Upper lobe of left lung (tissue), 4 donors: Measurements from ENCODE around the gene TP53BP1.

Experiments
- EP300 ChIP-seq, 4 donors: sonication (generic); formaldehyde crosslinking; IDR thresholded peaks; one replicate each; pipeline ENCODE4 v1.5.1; 2017; ENCODE audit warnings: antibody characterized with exemption in 4 of 4, control low read depth in 2 of 4
- POLR2AphosphoS5 ChIP-seq, 2 donors: sonication (generic); formaldehyde crosslinking; IDR thresholded peaks; one replicate each; pipeline ENCODE4 v1.5.1; 2017; ENCODE audit warnings: antibody characterized with exemption in 2 of 2
- TF ChIP-seq, protein P1 (sequence below), 6 experiments: fragments of 450-650 bp in 4 of 6; fragments of 200-600 bp in 2 of 6; sonication (generic) in 2 of 6; IDR thresholded peaks; one replicate each; pipeline ENCODE4 v1.5.1; 2016 to 2019; ENCODE audit warnings: antibody characterized with exemption in 6 of 6

DNA sequence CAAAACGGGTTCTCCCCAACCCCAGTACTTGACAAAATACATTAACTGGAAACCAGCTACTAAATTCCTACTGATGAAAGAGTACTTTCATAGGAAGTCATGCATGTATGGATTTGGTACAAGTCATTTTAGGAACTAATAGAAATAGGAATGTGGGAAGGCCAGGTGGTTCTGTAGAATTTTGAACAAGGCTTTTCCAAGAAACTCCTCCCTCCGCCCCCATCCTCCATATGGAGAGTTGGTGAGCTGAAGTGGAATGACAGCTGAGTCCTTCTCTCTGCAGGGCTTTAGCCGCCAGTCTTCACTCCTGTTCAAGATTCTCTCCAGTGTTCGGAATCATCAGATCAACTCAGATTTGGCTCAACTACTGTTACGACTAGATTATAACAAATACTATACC, 88.8 kb downstream of the TP53BP1 start:
- TF ChIP-seq, protein P1, sequence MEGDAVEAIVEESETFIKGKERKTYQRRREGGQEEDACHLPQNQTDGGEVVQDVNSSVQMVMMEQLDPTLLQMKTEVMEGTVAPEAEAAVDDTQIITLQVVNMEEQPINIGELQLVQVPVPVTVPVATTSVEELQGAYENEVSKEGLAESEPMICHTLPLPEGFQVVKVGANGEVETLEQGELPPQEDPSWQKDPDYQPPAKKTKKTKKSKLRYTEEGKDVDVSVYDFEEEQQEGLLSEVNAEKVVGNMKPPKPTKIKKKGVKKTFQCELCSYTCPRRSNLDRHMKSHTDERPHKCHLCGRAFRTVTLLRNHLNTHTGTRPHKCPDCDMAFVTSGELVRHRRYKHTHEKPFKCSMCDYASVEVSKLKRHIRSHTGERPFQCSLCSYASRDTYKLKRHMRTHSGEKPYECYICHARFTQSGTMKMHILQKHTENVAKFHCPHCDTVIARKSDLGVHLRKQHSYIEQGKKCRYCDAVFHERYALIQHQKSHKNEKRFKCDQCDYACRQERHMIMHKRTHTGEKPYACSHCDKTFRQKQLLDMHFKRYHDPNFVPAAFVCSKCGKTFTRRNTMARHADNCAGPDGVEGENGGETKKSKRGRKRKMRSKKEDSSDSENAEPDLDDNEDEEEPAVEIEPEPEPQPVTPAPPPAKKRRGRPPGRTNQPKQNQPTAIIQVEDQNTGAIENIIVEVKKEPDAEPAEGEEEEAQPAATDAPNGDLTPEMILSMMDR (IDR thresholded peaks at IDR 0.05): no peak
- TF ChIP-seq POLR2AphosphoS5 (IDR thresholded peaks at IDR 0.05): no peak
- no peak for TF ChIP-seq EP300 (IDR thresholded peaks at IDR 0.05)
